HL-60 (cell line): ENCODE data around the gene ASB5.

Source experiments
- DNase-seq, 2 experiments: peaks; one replicate each; pipeline ENCODE4 v3.0.0-alpha.2; 2010 to 2020; ENCODE audit warnings: low read depth in 1 of 2, low spot score in 1 of 2
- H3K27ac ChIP-seq: fragments of 250-450 bp; sonication (Bioruptor Pico); replicated peaks from 2 replicates; pipeline ENCODE4 v1.5.1; 2020; ENCODE audit warnings: mild to moderate bottlenecking, moderate library complexity
- H3K27me3 ChIP-seq: fragments of 250-450 bp; sonication (Bioruptor Pico); 2 replicates; pipeline ENCODE4 v1.5.1; 2021; ENCODE audit warnings: mild to moderate bottlenecking, moderate library complexity; ENCODE audit not compliant: insufficient read depth, poor library complexity, severe bottlenecking
- H3K4me3 ChIP-seq: replicated peaks from 2 replicates; pipeline ENCODE4 v1.5.1; 2011; ENCODE audit warnings: mild to moderate bottlenecking, control low read depth, low read length; ENCODE audit not compliant: insufficient read depth
- CTCF ChIP-seq: IDR thresholded peaks from one replicate; pipeline ENCODE4 v1.5.1; 2011; ENCODE audit warnings: low read length, control low read depth, inconsistent platforms; ENCODE audit not compliant: insufficient read depth
- GABPA ChIP-seq: IDR thresholded peaks from 2 replicates; pipeline ENCODE4 v1.6.1; 2012; ENCODE audit warnings: low read depth
- POLR2AphosphoS5 ChIP-seq: IDR thresholded peaks from 2 replicates; pipeline ENCODE4 v1.6.1; 2012; ENCODE audit warnings: low read depth
- REST ChIP-seq: IDR thresholded peaks from 2 replicates; pipeline ENCODE4 v1.6.1; 2012; ENCODE audit warnings: low read depth; ENCODE audit not compliant: insufficient replicate concordance
- SPI1 ChIP-seq: IDR thresholded peaks from 2 replicates; pipeline ENCODE4 v1.6.1; 2012; ENCODE audit warnings: low read depth, mild to moderate bottlenecking, borderline replicate concordance

ASB5 gene

GRCh38 chr4:176193938-176194337 is 75.1 kb downstream of the ASB5 start:
- Histone ChIP-seq H3K4me3 (no peak overlapping the region), H3K27me3 (no peaks in the 10 kb centered on the region), H3K27ac (no peak overlapping the region)
- TF ChIP-seq GABPA (no peak), SPI1 (no peak), POLR2AphosphoS5 (no peak), REST (no peak), CTCF (no peak)
- DNase-seq = no peak

- H3K27ac ChIP-seq = no peak overlapping the region
These were observed 75.9 kb downstream of the ASB5 start for GRCh38 chr4:176193126-176193525.

DNA sequence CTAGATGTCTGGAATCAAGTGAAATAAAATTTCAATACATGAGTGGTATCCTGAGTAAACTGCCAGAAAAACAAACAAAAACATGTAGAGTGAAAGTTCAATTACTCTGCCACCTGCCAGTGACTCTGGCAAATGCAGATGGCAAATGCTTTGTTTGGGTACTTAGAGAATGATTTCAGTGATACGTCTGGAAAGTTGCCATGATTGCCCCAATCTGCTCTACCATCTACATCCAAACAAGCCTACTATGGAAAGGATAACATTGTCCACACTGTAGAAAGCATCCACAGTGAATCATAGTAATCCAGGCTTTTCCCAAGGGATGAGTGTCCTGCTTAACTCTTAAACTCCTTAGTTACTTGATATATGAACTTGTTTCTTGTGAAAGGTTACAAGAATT is 77.0 kb downstream of the ASB5 start:
- TF ChIP-seq GABPA (no peak), POLR2AphosphoS5 (no peak), CTCF (no peak), REST (no peak), SPI1 (no peak)
- Histone ChIP-seq H3K4me3 (no peak overlapping the region), H3K27me3 (no peaks in the 10 kb centered on the region), H3K27ac (no peak overlapping the region)
- DNase-seq = no peak

More at GRCh38 chr4:176193126-176193525, 75.9 kb downstream of the ASB5 start:
- DNase-seq = no peak
- no peak for TF ChIP-seq GABPA
- no peak for TF ChIP-seq CTCF
- no peak for TF ChIP-seq SPI1
- TF ChIP-seq REST = no peak
- TF ChIP-seq POLR2AphosphoS5 = no peak
- Histone ChIP-seq H3K4me3 (no peak overlapping the region), H3K27me3 (no peaks in the 10 kb centered on the region)
